22Rv1 (cell line): Measurements from ENCODE around the gene CHRFAM7A.
"Not testable (repeated sequence)": the region's sequence is repeated elsewhere in the genome, so short reads cannot be mapped to it uniquely, and the experiment has no call there.

Source experiments
- ZFX ChIP-seq: fragments of 450-650 bp; IDR thresholded peaks from 2 replicates; pipeline ENCODE4 v1.6.1; 2017; ENCODE audit warnings: antibody characterized with exemption, borderline replicate concordance
- TF ChIP-seq, protein P1 (sequence below): fragments of 450-650 bp; IDR thresholded peaks from 2 replicates; pipeline ENCODE4 v1.5.1; 2017; ENCODE audit warnings: mild to moderate bottlenecking

GRCh38 chr15:30367246-30367645 is 26.1 kb downstream of the CHRFAM7A start:
- TF ChIP-seq, protein P1, sequence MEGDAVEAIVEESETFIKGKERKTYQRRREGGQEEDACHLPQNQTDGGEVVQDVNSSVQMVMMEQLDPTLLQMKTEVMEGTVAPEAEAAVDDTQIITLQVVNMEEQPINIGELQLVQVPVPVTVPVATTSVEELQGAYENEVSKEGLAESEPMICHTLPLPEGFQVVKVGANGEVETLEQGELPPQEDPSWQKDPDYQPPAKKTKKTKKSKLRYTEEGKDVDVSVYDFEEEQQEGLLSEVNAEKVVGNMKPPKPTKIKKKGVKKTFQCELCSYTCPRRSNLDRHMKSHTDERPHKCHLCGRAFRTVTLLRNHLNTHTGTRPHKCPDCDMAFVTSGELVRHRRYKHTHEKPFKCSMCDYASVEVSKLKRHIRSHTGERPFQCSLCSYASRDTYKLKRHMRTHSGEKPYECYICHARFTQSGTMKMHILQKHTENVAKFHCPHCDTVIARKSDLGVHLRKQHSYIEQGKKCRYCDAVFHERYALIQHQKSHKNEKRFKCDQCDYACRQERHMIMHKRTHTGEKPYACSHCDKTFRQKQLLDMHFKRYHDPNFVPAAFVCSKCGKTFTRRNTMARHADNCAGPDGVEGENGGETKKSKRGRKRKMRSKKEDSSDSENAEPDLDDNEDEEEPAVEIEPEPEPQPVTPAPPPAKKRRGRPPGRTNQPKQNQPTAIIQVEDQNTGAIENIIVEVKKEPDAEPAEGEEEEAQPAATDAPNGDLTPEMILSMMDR, result not testable (repeated sequence)
- not testable (repeated sequence) for TF ChIP-seq ZFX
